ENCODE data around the gene MLEC.

GRCh38 chr12:120726510-120726793, 39.5 kb downstream of the MLEC start:
- TF ChIP-seq, protein P1, sequence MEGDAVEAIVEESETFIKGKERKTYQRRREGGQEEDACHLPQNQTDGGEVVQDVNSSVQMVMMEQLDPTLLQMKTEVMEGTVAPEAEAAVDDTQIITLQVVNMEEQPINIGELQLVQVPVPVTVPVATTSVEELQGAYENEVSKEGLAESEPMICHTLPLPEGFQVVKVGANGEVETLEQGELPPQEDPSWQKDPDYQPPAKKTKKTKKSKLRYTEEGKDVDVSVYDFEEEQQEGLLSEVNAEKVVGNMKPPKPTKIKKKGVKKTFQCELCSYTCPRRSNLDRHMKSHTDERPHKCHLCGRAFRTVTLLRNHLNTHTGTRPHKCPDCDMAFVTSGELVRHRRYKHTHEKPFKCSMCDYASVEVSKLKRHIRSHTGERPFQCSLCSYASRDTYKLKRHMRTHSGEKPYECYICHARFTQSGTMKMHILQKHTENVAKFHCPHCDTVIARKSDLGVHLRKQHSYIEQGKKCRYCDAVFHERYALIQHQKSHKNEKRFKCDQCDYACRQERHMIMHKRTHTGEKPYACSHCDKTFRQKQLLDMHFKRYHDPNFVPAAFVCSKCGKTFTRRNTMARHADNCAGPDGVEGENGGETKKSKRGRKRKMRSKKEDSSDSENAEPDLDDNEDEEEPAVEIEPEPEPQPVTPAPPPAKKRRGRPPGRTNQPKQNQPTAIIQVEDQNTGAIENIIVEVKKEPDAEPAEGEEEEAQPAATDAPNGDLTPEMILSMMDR (IDR thresholded peaks at IDR 0.05; ENCODE audit: low read length), result no peak
- no peak for TF ChIP-seq EZH2 (IDR thresholded peaks at IDR 0.05; ENCODE audit: borderline replicate concordance, low read length)

All from OCI-LY1 (cell line).